Astrocyte (in vitro differentiated cells and primary cell): ENCODE data around the gene TPD52L1. TPM values are rescaled to one million over a fixed set of nuclear protein-coding genes. Genes with fewer than 3 reads are reported as not detected.

ENCODE experiments used
- DNase-seq: peaks from one replicate; pipeline ENCODE4 v3.0.0-alpha.2; 2010; ENCODE audit warnings: low read depth
- FAIRE-seq: peaks from 2 replicates; lab custom pipeline; 2011; peaks lifted over from hg19 to GRCh38; lab: Jason Lieb, UNC
- H2AFZ ChIP-seq: 2 replicates; pipeline ENCODE4 v1.6.0; 2012; ENCODE audit warnings: low read depth, low read length, inconsistent platforms
- H3K27ac ChIP-seq: 2 replicates; pipeline ENCODE4 v1.5.1; 2011; ENCODE audit warnings: low read depth, low read length, inconsistent platforms
- H3K27me3 ChIP-seq: 2 replicates; pipeline ENCODE4 v1.6.0; 2011; ENCODE audit warnings: low read length, inconsistent platforms; ENCODE audit not compliant: insufficient read depth
- H3K36me3 ChIP-seq: 2 replicates; pipeline ENCODE4 v1.5.1; 2011; ENCODE audit warnings: low read length, inconsistent platforms; ENCODE audit not compliant: insufficient read depth
- H3K4me1 ChIP-seq: 2 replicates; pipeline ENCODE4 v1.5.1; 2011; ENCODE audit warnings: low read length, inconsistent platforms; ENCODE audit not compliant: insufficient read depth
- H3K4me2 ChIP-seq: 2 replicates; pipeline ENCODE4 v1.6.0; 2012; ENCODE audit warnings: low read length, inconsistent platforms
- H3K4me3 ChIP-seq: 2 replicates; pipeline ENCODE4 v1.5.1; 2011; ENCODE audit warnings: low read depth, mild to moderate bottlenecking, low read length, inconsistent platforms; ENCODE audit not compliant: insufficient read depth
- H3K79me2 ChIP-seq: 2 replicates; pipeline ENCODE4 v1.6.0; 2012; ENCODE audit warnings: mild to moderate bottlenecking, low read length, inconsistent platforms; ENCODE audit not compliant: insufficient read depth
- H3K9ac ChIP-seq: 2 replicates; pipeline ENCODE4 v1.6.0; 2012; ENCODE audit warnings: mild to moderate bottlenecking, low read length, inconsistent platforms
- H3K9me3 ChIP-seq: 2 replicates; pipeline ENCODE4 v1.5.1; 2012; ENCODE audit warnings: low read depth, mild to moderate bottlenecking, low read length, inconsistent platforms; ENCODE audit not compliant: insufficient read depth
- H4K20me1 ChIP-seq: 2 replicates; pipeline ENCODE4 v1.6.0; 2012; ENCODE audit warnings: low read length, inconsistent platforms; ENCODE audit not compliant: insufficient read depth
- H3K27ac Mint-ChIP-seq: one replicate; pipeline ENCODE4 v1.8.0; 2021; ENCODE audit warnings: mild to moderate bottlenecking, mixed read lengths; ENCODE audit not compliant: unreplicated experiment
- H3K27me3 Mint-ChIP-seq: one replicate; pipeline ENCODE4 v1.8.0; 2021; ENCODE audit warnings: low read depth, mixed read lengths; ENCODE audit not compliant: unreplicated experiment
- H3K36me3 Mint-ChIP-seq: one replicate; pipeline ENCODE4 v1.8.0; 2021; ENCODE audit warnings: low read depth, mixed read lengths; ENCODE audit not compliant: unreplicated experiment
- H3K4me1 Mint-ChIP-seq: one replicate; pipeline ENCODE4 v1.8.0; 2021; ENCODE audit warnings: low read depth, mixed read lengths; ENCODE audit not compliant: unreplicated experiment
- H3K4me3 Mint-ChIP-seq: one replicate; pipeline ENCODE4 v1.8.0; 2021; ENCODE audit warnings: mild to moderate bottlenecking, moderate library complexity, mixed read lengths; ENCODE audit not compliant: unreplicated experiment
- H3K9me3 Mint-ChIP-seq: one replicate; pipeline ENCODE4 v1.8.0; 2021; ENCODE audit warnings: mild to moderate bottlenecking, mixed read lengths; ENCODE audit not compliant: unreplicated experiment
- EZH2 ChIP-seq: IDR thresholded peaks from 2 replicates; pipeline ENCODE4 v1.6.1; 2012; ENCODE audit warnings: mild to moderate bottlenecking, low read length, inconsistent platforms; ENCODE audit not compliant: insufficient read depth
- total RNA-seq: library from RNA; stranded (reverse); gene quantifications from 2 replicates; pipeline ENCODE4 v1.2.1, GENCODE V29; 2021
- TF ChIP-seq, protein P1 (sequence below): IDR thresholded peaks from 2 replicates; pipeline ENCODE4 v1.5.1; 2011; ENCODE audit warnings: low read depth, mild to moderate bottlenecking, inconsistent platforms, low read length, moderate library complexity; ENCODE audit not compliant: insufficient read depth

Gene TPD52L1
- total RNA-seq, 1 donor from 2014 or later: 32.8 TPM

DNA sequence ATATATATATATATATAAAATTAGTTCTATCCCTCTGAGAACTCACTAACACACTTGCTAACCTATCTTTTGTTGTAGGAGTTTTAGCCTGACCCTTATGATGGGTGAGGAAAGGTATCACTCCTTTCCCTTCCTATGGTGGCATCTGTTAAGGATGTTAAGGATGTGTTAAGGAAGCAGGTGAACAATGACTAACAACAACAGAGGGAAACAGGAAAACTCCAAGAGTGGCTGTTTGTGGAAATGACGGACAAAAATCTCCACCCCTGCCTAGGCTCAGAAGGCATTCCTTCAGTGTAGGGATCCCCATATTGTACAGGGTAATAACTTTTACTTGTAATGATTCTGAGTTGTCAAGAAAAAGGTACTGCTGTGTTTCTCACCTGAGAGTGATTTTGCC, 8.8 kb upstream of the TPD52L1 start:
- Histone ChIP-seq H3K9me3 (no peaks in the 10 kb centered on the region), H3K27ac (no peak overlapping the region), H3K4me1 (peaks cover 22% of the 10 kb centered on the region), H2AFZ (no peak overlapping the region), H3K9ac (no peak overlapping the region), H3K79me2 (no peaks in the 10 kb centered on the region), H3K4me3 (no peak overlapping the region), H3K4me2 (no peak overlapping the region), H3K36me3 (no peaks in the 10 kb centered on the region), H4K20me1 (no peaks in the 10 kb centered on the region), H3K27me3 (no peaks in the 10 kb centered on the region)
- no peak for FAIRE-seq
- peaks cover 15% of the 10 kb centered on the region for H3K4me1 Mint-ChIP-seq
- no peaks in the 10 kb centered on the region for H3K27me3 Mint-ChIP-seq
- no peak for TF ChIP-seq EZH2
- TF ChIP-seq, protein P1, sequence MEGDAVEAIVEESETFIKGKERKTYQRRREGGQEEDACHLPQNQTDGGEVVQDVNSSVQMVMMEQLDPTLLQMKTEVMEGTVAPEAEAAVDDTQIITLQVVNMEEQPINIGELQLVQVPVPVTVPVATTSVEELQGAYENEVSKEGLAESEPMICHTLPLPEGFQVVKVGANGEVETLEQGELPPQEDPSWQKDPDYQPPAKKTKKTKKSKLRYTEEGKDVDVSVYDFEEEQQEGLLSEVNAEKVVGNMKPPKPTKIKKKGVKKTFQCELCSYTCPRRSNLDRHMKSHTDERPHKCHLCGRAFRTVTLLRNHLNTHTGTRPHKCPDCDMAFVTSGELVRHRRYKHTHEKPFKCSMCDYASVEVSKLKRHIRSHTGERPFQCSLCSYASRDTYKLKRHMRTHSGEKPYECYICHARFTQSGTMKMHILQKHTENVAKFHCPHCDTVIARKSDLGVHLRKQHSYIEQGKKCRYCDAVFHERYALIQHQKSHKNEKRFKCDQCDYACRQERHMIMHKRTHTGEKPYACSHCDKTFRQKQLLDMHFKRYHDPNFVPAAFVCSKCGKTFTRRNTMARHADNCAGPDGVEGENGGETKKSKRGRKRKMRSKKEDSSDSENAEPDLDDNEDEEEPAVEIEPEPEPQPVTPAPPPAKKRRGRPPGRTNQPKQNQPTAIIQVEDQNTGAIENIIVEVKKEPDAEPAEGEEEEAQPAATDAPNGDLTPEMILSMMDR: no peak
- H3K4me3 Mint-ChIP-seq: no peak overlapping the region
- DNase-seq: no peak
- H3K27ac Mint-ChIP-seq: no peak overlapping the region
- peaks cover 8% of the 10 kb centered on the region for H3K9me3 Mint-ChIP-seq
- H3K36me3 Mint-ChIP-seq: no peaks in the 10 kb centered on the region

DNA sequence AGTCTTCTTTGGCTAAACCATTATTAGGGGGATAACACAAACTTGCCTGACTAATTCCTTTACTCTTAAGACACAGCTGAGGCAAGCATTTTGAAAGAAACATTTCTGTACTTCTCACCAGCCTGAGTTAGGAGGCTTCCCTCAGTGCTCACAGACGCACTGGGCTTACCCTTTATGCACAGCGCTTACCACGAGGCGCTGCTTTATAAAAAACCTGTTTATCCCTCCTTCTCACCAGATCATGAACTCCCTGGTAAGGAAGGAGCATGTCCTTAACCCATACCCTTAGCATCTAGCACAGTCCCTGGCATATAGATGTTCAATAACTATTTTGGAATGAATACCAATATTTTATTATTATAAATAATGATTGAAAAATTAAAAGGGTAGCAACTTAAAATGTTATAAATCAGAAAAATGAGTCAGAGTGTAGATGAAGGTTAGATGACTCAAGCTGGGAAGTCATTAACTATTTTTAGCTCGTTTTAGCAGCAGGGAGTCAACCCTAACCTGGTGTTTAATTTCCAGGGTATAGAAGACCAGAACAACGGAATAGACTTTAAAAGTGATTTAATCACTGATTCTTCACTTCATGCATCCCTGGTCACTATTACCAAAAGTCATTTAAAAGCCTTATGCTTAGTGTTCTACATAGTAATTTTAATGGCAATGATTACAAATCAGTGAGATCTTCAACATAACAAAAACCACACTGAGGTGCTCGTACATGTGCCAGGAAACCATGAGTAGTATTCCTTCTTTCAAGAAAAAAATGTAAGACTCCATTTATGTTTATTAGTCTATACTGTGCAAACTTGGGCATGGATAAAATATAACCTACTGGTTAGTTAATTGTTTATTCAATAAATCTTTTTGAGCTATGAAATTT, 4.1 kb upstream of the TPD52L1 start:
- FAIRE-seq (no peak), DNase-seq (peak; percentile 78)
- Histone ChIP-seq H3K4me2 (peak overlapping the region; percentile 74), H3K79me2 (no peaks in the 10 kb centered on the region), H3K9ac (peak overlapping the region; percentile 51), H4K20me1 (no peaks in the 10 kb centered on the region), H3K4me3 (no peak overlapping the region), H3K36me3 (no peaks in the 10 kb centered on the region), H2AFZ (peak overlapping the region; percentile 45), H3K27me3 (no peaks in the 10 kb centered on the region), H3K27ac (peak overlapping the region; percentile 63), H3K4me1 (peaks cover 20% of the 10 kb centered on the region), H3K9me3 (no peaks in the 10 kb centered on the region)
- H3K27me3 Mint-ChIP-seq: no peaks in the 10 kb centered on the region
- H3K4me1 Mint-ChIP-seq: peaks cover 9% of the 10 kb centered on the region
- H3K4me3 Mint-ChIP-seq: no peak overlapping the region
- peaks cover under 1% of the 10 kb centered on the region for H3K9me3 Mint-ChIP-seq
- no peak for TF ChIP-seq EZH2
- TF ChIP-seq, protein P1: no peak
- no peak overlapping the region for H3K27ac Mint-ChIP-seq
- H3K36me3 Mint-ChIP-seq: no peaks in the 10 kb centered on the region

DNA sequence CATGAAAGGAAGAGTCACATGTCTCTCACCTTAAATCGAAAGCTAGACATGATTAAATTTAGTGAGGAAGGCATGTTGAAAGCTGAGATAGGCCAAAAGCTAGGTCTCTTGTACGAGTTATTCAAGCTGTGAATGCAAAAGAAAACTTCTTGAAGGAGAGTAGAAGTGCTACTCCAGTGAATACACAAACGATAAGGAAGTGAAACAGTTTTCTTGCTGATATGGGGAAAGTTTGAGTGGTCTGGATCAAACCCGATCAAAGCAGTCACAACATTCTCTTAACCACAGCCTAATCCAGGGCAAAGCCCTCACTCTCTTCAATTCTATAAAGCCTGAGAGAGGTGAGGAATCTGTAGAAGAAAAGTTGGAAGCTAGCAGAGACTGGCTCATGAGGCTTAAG, 1.9 kb upstream of the TPD52L1 start:
- Histone ChIP-seq H2AFZ (no peak overlapping the region), H3K4me3 (no peak overlapping the region), H3K9me3 (no peaks in the 10 kb centered on the region), H3K9ac (no peak overlapping the region), H3K4me1 (peaks cover 20% of the 10 kb centered on the region), H4K20me1 (no peaks in the 10 kb centered on the region), H3K27me3 (no peaks in the 10 kb centered on the region), H3K79me2 (no peaks in the 10 kb centered on the region), H3K4me2 (no peak overlapping the region), H3K27ac (no peak overlapping the region), H3K36me3 (no peaks in the 10 kb centered on the region)
- no peak overlapping the region for H3K4me3 Mint-ChIP-seq
- no peak overlapping the region for H3K27ac Mint-ChIP-seq
- H3K36me3 Mint-ChIP-seq: no peaks in the 10 kb centered on the region
- peaks cover 9% of the 10 kb centered on the region for H3K4me1 Mint-ChIP-seq
- DNase-seq: no peak
- no peaks in the 10 kb centered on the region for H3K9me3 Mint-ChIP-seq
- no peaks in the 10 kb centered on the region for H3K27me3 Mint-ChIP-seq
- no peak for FAIRE-seq
- TF ChIP-seq, protein P1: no peak
- no peak for TF ChIP-seq EZH2
